Keratinocyte (primary cell): ENCODE results near the gene PRKAG3. TPM values are rescaled to one million over a fixed set of nuclear protein-coding genes. Genes with fewer than 3 reads are reported as not detected.

Experiments used
- DNase-seq: peaks from one replicate; pipeline ENCODE4 v3.0.0-alpha.2; 2011; ENCODE audit warnings: low read depth, missing footprints, low spot score
- FAIRE-seq: peaks from 2 replicates; lab custom pipeline; 2011; peaks lifted over from hg19 to GRCh38; lab: Jason Lieb, UNC
- H2AFZ ChIP-seq: 2 replicates; pipeline ENCODE4 v1.6.0; 2012; ENCODE audit warnings: low read length, control low read depth, inconsistent platforms; ENCODE audit not compliant: control insufficient read depth
- H3K27ac ChIP-seq: 2 replicates; pipeline ENCODE4 v1.5.1; 2011; ENCODE audit warnings: low read length; ENCODE audit not compliant: control insufficient read depth, insufficient read depth
- H3K27me3 ChIP-seq: 3 replicates; pipeline ENCODE4 v1.6.0; 2011; ENCODE audit warnings: low read length; ENCODE audit not compliant: control insufficient read depth, insufficient read depth; ENCODE audit errors: extremely low read depth
- H3K36me3 ChIP-seq, 2 experiments: 2 replicates in 1 of 2; 3 replicates in 1 of 2; pipeline ENCODE4 v1.5.1; 2011; ENCODE audit warnings: low read length in 2 of 2, mild to moderate bottlenecking in 1 of 2; ENCODE audit not compliant: control insufficient read depth in 2 of 2, insufficient read depth in 2 of 2; ENCODE audit errors: extremely low read depth in 1 of 2
- H3K4me1 ChIP-seq: 3 replicates; pipeline ENCODE4 v1.5.1; 2011; ENCODE audit warnings: low read length; ENCODE audit not compliant: control insufficient read depth, insufficient read depth; ENCODE audit errors: extremely low read depth
- H3K4me2 ChIP-seq: 3 replicates; pipeline ENCODE4 v1.6.0; 2011; ENCODE audit warnings: low read depth, low read length; ENCODE audit not compliant: control insufficient read depth, insufficient read depth; ENCODE audit errors: extremely low read depth
- H3K4me3 ChIP-seq, 3 experiments: fragments of 200-600 bp in 1 of 3; sonication (generic) in 1 of 3; 2 replicates in 2 of 3; 3 replicates in 1 of 3; pipeline ENCODE4 v1.5.1; 2011 to 2016; ENCODE audit warnings: low read length in 3 of 3, mild to moderate bottlenecking in 3 of 3, control low read depth in 2 of 3, inconsistent platforms in 1 of 3, low read depth in 1 of 3, mixed read lengths in 1 of 3, mixed run types in 1 of 3, moderate library complexity in 1 of 3; ENCODE audit not compliant: control insufficient read depth in 2 of 3, insufficient read depth in 2 of 3; ENCODE audit errors: extremely low read depth in 1 of 3
- H3K79me2 ChIP-seq: 2 replicates; pipeline ENCODE4 v1.6.0; 2012; ENCODE audit warnings: low read length; ENCODE audit not compliant: control insufficient read depth, insufficient read depth
- H3K9ac ChIP-seq: 3 replicates; pipeline ENCODE4 v1.6.0; 2011; ENCODE audit warnings: low read length; ENCODE audit not compliant: control insufficient read depth, insufficient read depth; ENCODE audit errors: extremely low read depth
- H3K9me1 ChIP-seq: 3 replicates; pipeline ENCODE4 v1.6.0; 2011; ENCODE audit warnings: low read length; ENCODE audit not compliant: control insufficient read depth, insufficient read depth; ENCODE audit errors: extremely low read depth
- H3K9me3 ChIP-seq: 2 replicates; pipeline ENCODE4 v1.5.1; 2012; ENCODE audit warnings: low read depth, low read length; ENCODE audit not compliant: control insufficient read depth
- H4K20me1 ChIP-seq: 3 replicates; pipeline ENCODE4 v1.6.0; 2011; ENCODE audit warnings: low read length; ENCODE audit not compliant: control insufficient read depth, insufficient read depth; ENCODE audit errors: extremely low read depth
- EZH2 ChIP-seq: IDR thresholded peaks from one replicate; pipeline ENCODE4 v1.6.1; 2012; ENCODE audit warnings: inconsistent platforms, mild to moderate bottlenecking, low read length, moderate library complexity
- dilution Hi-C: fragments of 300-500 bp; cut with MboI; formaldehyde crosslinking; loops from one replicate; pipeline ENCODE4 v1.7.0; 2020; ENCODE audit warnings: low sequenced_read_pairs; ENCODE audit not compliant: extremely low pct_ligation_motif_present
- polyA plus RNA-seq, 5 experiments: library from polyadenylated mRNA; depleted of rRNA in 3 of 5; stranded (reverse) in 3 of 5; stranded (forward) in 1 of 5; unstranded in 1 of 5; fragments of >200 nt; gene quantifications; 1 replicate in 1 of 5; 2 replicates in 3 of 5; 3 replicates in 1 of 5; pipeline versions ENCODE4 v1.2.1 to v1.2.3, GENCODE V29; 2011 to 2012; ENCODE audit warnings: missing spikeins in 2 of 5, low read depth in 1 of 5, low replicate concordance in 1 of 5
- TF ChIP-seq, protein P1 (sequence below), 3 experiments: IDR thresholded peaks in 1 of 3; conservative IDR thresholded peaks in 1 of 3; optimal IDR thresholded peaks in 1 of 3; 2 replicates in 2 of 3; 3 replicates in 1 of 3; pipeline versions ENCODE3 to v1.5.1; 2011; ENCODE audit warnings: low read length in 3 of 3, mild to moderate bottlenecking in 3 of 3, moderate library complexity in 2 of 3, control low read depth in 1 of 3, inconsistent platforms in 1 of 3; ENCODE audit not compliant: insufficient read depth in 2 of 3; ENCODE audit errors: extremely low read depth in 1 of 3

The PRKAG3 gene
- polyA plus RNA-seq, 1 donor (not counting 4 experiments of a cell fraction or from before 2014, with no cell fraction given) = not detected

DNA sequence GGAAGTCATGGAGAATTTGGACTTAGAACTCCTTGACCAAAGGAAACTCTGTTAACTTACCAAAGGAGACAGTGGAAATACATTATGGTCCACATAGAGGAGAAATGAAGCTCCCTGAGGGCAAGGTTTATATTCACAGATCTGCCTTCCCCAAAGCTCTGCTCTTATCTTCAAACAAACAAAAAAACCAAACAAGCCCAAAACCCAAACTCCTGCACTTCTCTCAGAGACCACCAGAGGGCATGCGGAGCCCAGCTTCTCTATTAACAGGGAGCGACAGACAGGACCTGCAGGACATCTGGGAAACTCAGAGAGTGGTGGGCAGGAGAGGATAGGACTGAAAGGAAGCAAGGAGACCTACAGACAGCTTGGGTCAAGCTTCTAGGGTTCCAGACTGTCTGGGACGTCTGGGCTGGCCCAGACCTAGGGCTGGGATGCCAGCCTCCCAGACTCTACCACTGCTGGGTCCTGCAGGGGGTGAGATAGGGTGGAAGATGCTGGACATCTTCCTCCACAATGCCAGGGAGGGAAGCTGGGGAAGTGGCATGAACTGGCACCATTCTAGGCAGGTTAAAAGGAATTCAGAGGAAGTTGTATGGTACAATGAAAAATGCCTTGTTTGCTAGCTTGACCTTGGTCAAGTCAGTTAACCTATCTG lies 45.1 kb upstream of the PRKAG3 start:
- Histone ChIP-seq H3K27ac (no peak overlapping the region), H3K9me1 (no peaks in the 10 kb centered on the region), H3K9ac (no peak overlapping the region), H3K4me3 (no peak overlapping the region), H3K4me2 (no peak overlapping the region), H4K20me1 (no peaks in the 10 kb centered on the region), H2AFZ (no peak overlapping the region), H3K4me1 (peaks cover 18% of the 10 kb centered on the region), H3K9me3 (no peaks in the 10 kb centered on the region), H3K27me3 (peaks cover 14% of the 10 kb centered on the region), H3K79me2 (no peaks in the 10 kb centered on the region), H3K36me3 (no peaks in the 10 kb centered on the region)
- dilution Hi-C loops = no loop called here
- TF ChIP-seq, protein P1, sequence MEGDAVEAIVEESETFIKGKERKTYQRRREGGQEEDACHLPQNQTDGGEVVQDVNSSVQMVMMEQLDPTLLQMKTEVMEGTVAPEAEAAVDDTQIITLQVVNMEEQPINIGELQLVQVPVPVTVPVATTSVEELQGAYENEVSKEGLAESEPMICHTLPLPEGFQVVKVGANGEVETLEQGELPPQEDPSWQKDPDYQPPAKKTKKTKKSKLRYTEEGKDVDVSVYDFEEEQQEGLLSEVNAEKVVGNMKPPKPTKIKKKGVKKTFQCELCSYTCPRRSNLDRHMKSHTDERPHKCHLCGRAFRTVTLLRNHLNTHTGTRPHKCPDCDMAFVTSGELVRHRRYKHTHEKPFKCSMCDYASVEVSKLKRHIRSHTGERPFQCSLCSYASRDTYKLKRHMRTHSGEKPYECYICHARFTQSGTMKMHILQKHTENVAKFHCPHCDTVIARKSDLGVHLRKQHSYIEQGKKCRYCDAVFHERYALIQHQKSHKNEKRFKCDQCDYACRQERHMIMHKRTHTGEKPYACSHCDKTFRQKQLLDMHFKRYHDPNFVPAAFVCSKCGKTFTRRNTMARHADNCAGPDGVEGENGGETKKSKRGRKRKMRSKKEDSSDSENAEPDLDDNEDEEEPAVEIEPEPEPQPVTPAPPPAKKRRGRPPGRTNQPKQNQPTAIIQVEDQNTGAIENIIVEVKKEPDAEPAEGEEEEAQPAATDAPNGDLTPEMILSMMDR (optimal IDR thresholded peaks at IDR 0.05 in 1 of 3, IDR thresholded peaks at IDR 0.05 in 1 of 3, conservative IDR thresholded peaks at IDR 0.05 in 1 of 3; ENCODE audit: extremely low read depth in 1 of 3, insufficient read depth in 2 of 3, low read length in 3 of 3) = peak in 2 of 3 experiments; percentile 88 to 96
- no peak for TF ChIP-seq EZH2
- no peak for DNase-seq
- peak; percentile 62 for FAIRE-seq

DNA sequence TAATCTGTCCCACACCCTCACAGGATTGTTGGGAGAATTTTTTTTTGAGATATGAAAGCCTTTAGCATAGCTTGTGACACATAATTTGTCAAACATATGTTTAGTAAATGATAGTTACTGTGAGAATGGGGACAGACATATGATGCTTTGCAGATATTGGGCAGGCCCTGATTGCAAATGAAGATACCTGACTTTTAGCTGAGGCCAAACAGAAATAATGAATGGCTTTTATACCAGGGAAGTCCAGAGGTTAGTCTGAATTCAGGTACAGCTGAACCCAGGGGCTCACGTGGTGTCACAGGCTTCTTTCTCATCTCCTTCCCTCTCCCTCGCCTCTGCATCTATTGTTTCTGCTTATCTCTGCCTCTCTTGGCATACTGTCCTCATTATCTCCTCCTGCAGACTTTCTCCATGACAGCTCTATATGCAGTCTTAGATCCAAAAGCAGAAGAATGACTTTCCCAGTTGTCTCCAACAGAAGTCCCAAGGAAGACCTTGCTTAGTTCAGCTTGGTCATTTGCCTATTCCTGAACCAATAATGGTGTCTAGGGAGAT lies 44.2 kb upstream of the PRKAG3 start:
- Histone ChIP-seq H3K9ac (no peak overlapping the region), H3K9me3 (no peaks in the 10 kb centered on the region), H2AFZ (no peak overlapping the region), H3K79me2 (no peaks in the 10 kb centered on the region), H3K4me2 (no peak overlapping the region), H3K4me3 (no peak overlapping the region), H3K9me1 (no peaks in the 10 kb centered on the region), H3K36me3 (no peaks in the 10 kb centered on the region), H3K27ac (no peak overlapping the region), H4K20me1 (no peaks in the 10 kb centered on the region), H3K4me1 (peaks cover 11% of the 10 kb centered on the region), H3K27me3 (peaks cover 14% of the 10 kb centered on the region)
- dilution Hi-C loops = no loop called here
- no peak for FAIRE-seq
- TF ChIP-seq, protein P1 (optimal IDR thresholded peaks at IDR 0.05 in 1 of 3, IDR thresholded peaks at IDR 0.05 in 1 of 3, conservative IDR thresholded peaks at IDR 0.05 in 1 of 3; ENCODE audit: extremely low read depth in 1 of 3, insufficient read depth in 2 of 3, low read length in 3 of 3) = no peak
- no peak for TF ChIP-seq EZH2
- DNase-seq = no peak
